K562 (cell line): ENCODE results near the gene CTF1. TPM values are rescaled to one million over a fixed set of nuclear protein-coding genes. Genes with fewer than 3 reads are reported as not detected.

Source experiments
- ATAC-seq: fragments of 200-7000 bp; cut with Tn5 transposase; 3 replicates; pipeline ENCODE4 v1.9.1; 2020; ENCODE audit warnings: moderate library complexity
- BruUV-seq: library from RNA; stranded (reverse); fragments of 400-500 nt; replicated peaks from 2 replicates; lab custom pipeline; 2021; lab: Mats Ljungman, UMichigan
- CTCF ChIA-PET: fragments of 300-600 bp; formaldehyde crosslinking; extraction: SDS; loops from one replicate; lab custom pipeline; 2021; ENCODE audit warnings: low intra/inter-chr PET ratio; lab: Yijun Ruan, JAX
- POLR2A ChIA-PET: fragments of 300-600, 350-650 bp; sonication (Branson Sonifier 250); formaldehyde crosslinking; extraction: SDS; loops from one replicate; lab custom pipeline; 2021; ENCODE audit warnings: antibody characterized with exemption, inconsistent platforms; lab: Yijun Ruan, JAX
- DNase-seq, 4 experiments: peaks; one replicate each; pipeline versions ENCODE4 v3.0.0 to v3.0.0-alpha.2; 2011 to 2018; ENCODE audit warnings: low spot score in 3 of 4, mixed read lengths in 3 of 4; ENCODE audit errors: extremely low read depth in 1 of 4
- FAIRE-seq: peaks from 2 replicates; lab custom pipeline; 2011; peaks lifted over from hg19 to GRCh38; lab: Jason Lieb, UNC
- H2AFZ ChIP-seq: 2 replicates; pipeline ENCODE4 v1.6.0; 2011; ENCODE audit warnings: low read depth, low read length, control low read depth, inconsistent platforms
- H3K27ac ChIP-seq: fragments of 200-600 bp; 3 replicates; pipeline ENCODE4 v1.8.0; 2011; ENCODE audit warnings: low read depth, mild to moderate bottlenecking, control low read depth, inconsistent platforms, low read length, moderate library complexity, mixed read lengths; ENCODE audit errors: extremely low read depth
- H3K27me3 ChIP-seq, 2 experiments: fragments of 300-600 bp in 1 of 2; 2 replicates in 1 of 2; 3 replicates in 1 of 2; pipeline versions ENCODE4 v1.6.0 to v1.8.0; 2011; ENCODE audit warnings: inconsistent platforms in 2 of 2, low read length in 2 of 2, mild to moderate bottlenecking in 1 of 2, mixed read lengths in 1 of 2, moderate library complexity in 1 of 2; ENCODE audit not compliant: control insufficient read depth in 2 of 2, insufficient read depth in 2 of 2
- H3K36me3 ChIP-seq: fragments of 300-600 bp; 3 replicates; pipeline ENCODE4 v1.8.0; 2011; ENCODE audit warnings: mild to moderate bottlenecking, low read length, inconsistent platforms; ENCODE audit not compliant: control insufficient read depth, insufficient read depth
- H3K4me1 ChIP-seq, 2 experiments: fragments of 200-600 bp in 1 of 2; replicated peaks in 1 of 2; 2 replicates in 1 of 2; 3 replicates in 1 of 2; pipeline versions ENCODE4 v1.5.1 to v1.8.0; 2011; ENCODE audit warnings: inconsistent platforms in 2 of 2, low read length in 2 of 2, mild to moderate bottlenecking in 1 of 2, mixed read lengths in 1 of 2, moderate library complexity in 1 of 2; ENCODE audit not compliant: control insufficient read depth in 2 of 2, insufficient read depth in 2 of 2
- H3K4me2 ChIP-seq: 2 replicates; pipeline ENCODE4 v1.6.1; 2011; ENCODE audit warnings: low read length, control low read depth, inconsistent platforms, mixed read lengths; ENCODE audit not compliant: insufficient read depth
- H3K4me3 ChIP-seq: fragments of 200-600 bp; sonication (generic), shearing (Covaris generic); 2 replicates; pipeline ENCODE4 v1.5.1; 2016; ENCODE audit warnings: control low read depth, inconsistent platforms
- H3K79me2 ChIP-seq: fragments of 200-600 bp; 3 replicates; pipeline ENCODE4 v1.8.0; 2011; ENCODE audit warnings: low read length, inconsistent platforms; ENCODE audit not compliant: control insufficient read depth, insufficient read depth
- H3K9ac ChIP-seq, 2 experiments: 2 replicates each; pipeline versions ENCODE4 v1.6.0 to v1.6.1; 2011; ENCODE audit warnings: low read depth in 2 of 2, low read length in 2 of 2, control low read depth in 1 of 2, inconsistent platforms in 1 of 2, mild to moderate bottlenecking in 1 of 2, mixed read lengths in 1 of 2; ENCODE audit not compliant: insufficient read depth in 1 of 2
- H3K9me1 ChIP-seq: one replicate; pipeline ENCODE4 v1.6.0; 2011; ENCODE audit warnings: inconsistent platforms, mild to moderate bottlenecking, low read length, moderate library complexity; ENCODE audit not compliant: control insufficient read depth, insufficient read depth
- H3K9me3 ChIP-seq: replicated peaks from 2 replicates; pipeline ENCODE4 v1.5.1; 2011; ENCODE audit warnings: low read depth, low read length, inconsistent platforms; ENCODE audit not compliant: control insufficient read depth, insufficient read depth
- H4K20me1 ChIP-seq: replicated peaks from 2 replicates; pipeline ENCODE4 v1.6.1; 2011; ENCODE audit warnings: low read length, inconsistent platforms, mixed read lengths; ENCODE audit not compliant: control insufficient read depth, insufficient read depth
- CAMTA2 ChIP-seq: fragments of 250-450 bp; sonication (Bioruptor Pico); conservative IDR thresholded peaks from 2 replicates; pipeline ENCODE4 v1.5.1; 2022
- CBFA2T3 ChIP-seq: fragments of 450-650 bp; IDR thresholded peaks from 2 replicates; pipeline ENCODE4 v1.6.1; 2017
- CSDE1 ChIP-seq, 2 experiments: fragments of 450-650 bp; IDR thresholded peaks; 2 replicates each; pipeline ENCODE4 v1.6.1; 2016; ENCODE audit warnings: mild to moderate bottlenecking in 1 of 2
- ERF ChIP-seq: fragments of 450-650 bp; formaldehyde crosslinking; IDR thresholded peaks from 2 replicates; pipeline ENCODE4 v1.4.0; 2020; ENCODE audit warnings: mild to moderate bottlenecking, mixed read lengths
- ETS2 ChIP-seq: IDR thresholded peaks from 2 replicates; pipeline ENCODE4 v1.6.1; 2016; ENCODE audit warnings: borderline replicate concordance, missing genetic modification characterization, mild to moderate bottlenecking, moderate library complexity, missing compliant biosample characterization; ENCODE audit not compliant: poor library complexity, severe bottlenecking
- ETV5 ChIP-seq: sonication (generic); formaldehyde crosslinking; IDR thresholded peaks from 2 replicates; pipeline ENCODE4 v1.4.0; 2020; ENCODE audit warnings: low read depth, mild to moderate bottlenecking, missing genetic modification reagents
- GMEB1 ChIP-seq: fragments of 250-450 bp; sonication (Bioruptor Pico); IDR thresholded peaks from 2 replicates; pipeline ENCODE4 v1.4.0; 2020; ENCODE audit warnings: mild to moderate bottlenecking
- LCOR ChIP-seq: sonication (generic); formaldehyde crosslinking; IDR thresholded peaks from 2 replicates; pipeline ENCODE4 v1.8.0; 2022; ENCODE audit warnings: mild to moderate bottlenecking, missing genetic modification reagents
- POLR3G ChIP-seq: IDR thresholded peaks from 2 replicates; pipeline ENCODE4 v1.6.1; 2011; ENCODE audit not compliant: insufficient read length, insufficient replicate concordance; ENCODE audit errors: extremely low read depth
- RBM25 ChIP-seq: fragments of 200-400 bp; formaldehyde crosslinking; IDR thresholded peaks from 2 replicates; pipeline ENCODE4 v1.6.1; 2018; ENCODE audit warnings: low read length, low read depth, moderate library complexity; ENCODE audit not compliant: severe bottlenecking
- TAF7 ChIP-seq: fragments of 450-650 bp; IDR thresholded peaks from 2 replicates; pipeline ENCODE4 v1.6.1; 2016; ENCODE audit warnings: missing genetic modification characterization, missing compliant biosample characterization
- YBX1 ChIP-seq: fragments of 450-650 bp; IDR thresholded peaks from 2 replicates; pipeline ENCODE4 v1.7.1; 2016; ENCODE audit warnings: mild to moderate bottlenecking
- ZC3H11A ChIP-seq: IDR thresholded peaks from 2 replicates; pipeline ENCODE4 v1.6.1; 2012; ENCODE audit warnings: low read depth, low read length, improper control_type of control experiment
- ZEB2 ChIP-seq: fragments of 450-650 bp; IDR thresholded peaks from 2 replicates; pipeline ENCODE4 v1.6.1; 2016
- ZKSCAN3 ChIP-seq: fragments of 250-450 bp; sonication (Bioruptor Pico); IDR thresholded peaks from 2 replicates; pipeline ENCODE4 v1.4.0; 2020
- ZNF436 ChIP-seq: fragments of 250-450, 450-650 bp; sonication (Bioruptor Pico); formaldehyde crosslinking; IDR thresholded peaks from 2 replicates; pipeline ENCODE4 v1.7.0; 2020; ENCODE audit warnings: mild to moderate bottlenecking
- ZNF696 ChIP-seq: fragments of 250-450 bp; sonication (Bioruptor Pico); conservative IDR thresholded peaks from 2 replicates; pipeline ENCODE4 v1.4.0; 2020; ENCODE audit warnings: mild to moderate bottlenecking, moderate library complexity
- ZNF77 ChIP-seq: fragments of 250-450 bp; sonication (Bioruptor Pico); IDR thresholded peaks from 2 replicates; pipeline ENCODE4 v1.5.0; 2020
- ZSCAN32 ChIP-seq: fragments of 450-650 bp; formaldehyde crosslinking; IDR thresholded peaks from 2 replicates; pipeline ENCODE4 v1.4.0; 2020; ENCODE audit warnings: mild to moderate bottlenecking, moderate library complexity
- WGBS: fragments of 100-300 bp; shearing (Covaris generic); methylation state at CpG from one replicate; pipeline ENCODE4 v1.1.6; 2016; ENCODE audit warnings: low coverage, mixed read lengths; ENCODE audit not compliant: insufficient coverage; ENCODE audit errors: missing lambda C conversion rate; 5-methylcytosine and 5-hydroxymethylcytosine counted together
- in situ Hi-C: fragments of 300-500 bp; cut with MboI; formaldehyde crosslinking; loops from 4 replicates; pipeline ENCODE4 v1.15.0; 2018; ENCODE audit warnings: inconsistent platforms, mixed read lengths
- intact Hi-C: fragments of 100-400 bp; cut with micrococcal nuclease; formaldehyde crosslinking; loops from 2 replicates; pipeline ENCODE4 v1.14.2; 2022
- polyA plus RNA-seq, 8 experiments: library from polyadenylated mRNA; depleted of rRNA in 4 of 8; stranded (reverse) in 5 of 8; unstranded in 3 of 8; fragments of >200 nt; fragmentation: Nextera tagmentation in 2 of 8; fragmentation: Illumina TruSeq in 1 of 8; extraction: Ambion mirVana in 2 of 8; extraction: Trizol in 1 of 8; gene quantifications; 2 replicates each; pipeline versions ENCODE4 v1.2.1 to v1.2.3, GENCODE V29; 2011 to 2014; ENCODE audit warnings: inconsistent platforms in 1 of 8, missing spikeins in 1 of 8
- total RNA-seq, 7 experiments: library from RNA; depleted of rRNA in 6 of 7; stranded (reverse); fragments of >200 nt in 6 of 7; fragmentation: Illumina TruSeq in 2 of 7; extraction: Trizol in 2 of 7; gene quantifications; 2 replicates each; pipeline versions ENCODE4 v1.2.1 to v1.2.3, GENCODE V29; 2011 to 2021; ENCODE audit warnings: low replicate concordance in 1 of 7
- TF ChIP-seq, protein P1 (sequence below): fragments of 250-450 bp; sonication (Bioruptor Pico); IDR thresholded peaks from 2 replicates; pipeline ENCODE4 v1.4.0; 2020

The CTF1 gene
- total and polyA plus RNA-seq, 9 of the 15 experiments (the other 6 are each of a cell fraction or from before 2014, with no cell fraction given): 0.24 to 2.5 (median 0.44) TPM

- H3K27ac ChIP-seq: no peak overlapping the region
- in situ Hi-C loops (loop anchor here (5.0 kb wide), 1 partner anchor 78 kb away; no protein-coding TSS in a partner anchor), intact Hi-C loops (loop anchor here (5.0 kb wide), 3 partner anchors 48 to 268 kb away; partner anchors contain the start of gene FBRS)
- TSS peak; percentile 48 for BruUV-seq
- peaks cover 3 to 55% of the 10 kb centered on the region in 2 experiments; a peak in 4 of 5 replicates for H3K4me1 ChIP-seq
- 75% methylated on average over 10 of the region's 11 CpGs for WGBS
- H3K4me2 ChIP-seq: peak overlapping the region; percentile 69
- no peaks in the 10 kb centered on the region; a peak in 1 of 5 replicates for H3K27me3 ChIP-seq
- peaks cover 17% of the 10 kb centered on the region for H3K79me2 ChIP-seq
- H4K20me1 ChIP-seq: peaks cover 3% of the 10 kb centered on the region; the same call in 1 of the 2 replicates
- DNase-seq: no peak
- peak overlapping the region; percentile 30 to 93; a peak in 3 of 4 replicates for H3K9ac ChIP-seq
- TF ChIP-seq YBX1 (no peak), ZC3H11A (no peak), ZNF436 (CRISPR knock-in tag) (no peak), CBFA2T3 (no peak), ZKSCAN3 (CRISPR knock-in tag) (no peak), ETV5 (no peak), LCOR (CRISPR knock-in tag) (no peak), CAMTA2 (CRISPR knock-in tag) (no peak), RBM25 (no peak), ZSCAN32 (CRISPR knock-in tag) (no peak), ZNF696 (no peak), ETS2 (no peak), TAF7 (tag) (no peak), POLR3G (no peak), CSDE1 (IDR thresholded peaks at IDR 0.05) (no peak), GMEB1 (CRISPR knock-in tag) (no peak), ZNF77 (CRISPR knock-in tag) (no peak), ZEB2 (no peak), ERF (CRISPR knock-in tag) (no peak)
- TF ChIP-seq, protein P1, sequence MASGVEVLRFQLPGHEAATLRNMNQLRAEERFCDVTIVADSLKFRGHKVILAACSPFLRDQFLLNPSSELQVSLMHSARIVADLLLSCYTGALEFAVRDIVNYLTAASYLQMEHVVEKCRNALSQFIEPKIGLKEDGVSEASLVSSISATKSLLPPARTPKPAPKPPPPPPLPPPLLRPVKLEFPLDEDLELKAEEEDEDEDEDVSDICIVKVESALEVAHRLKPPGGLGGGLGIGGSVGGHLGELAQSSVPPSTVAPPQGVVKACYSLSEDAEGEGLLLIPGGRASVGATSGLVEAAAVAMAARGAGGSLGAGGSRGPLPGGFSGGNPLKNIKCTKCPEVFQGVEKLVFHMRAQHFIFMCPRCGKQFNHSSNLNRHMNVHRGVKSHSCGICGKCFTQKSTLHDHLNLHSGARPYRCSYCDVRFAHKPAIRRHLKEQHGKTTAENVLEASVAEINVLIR: no peak
- TF ChIP-seq, all 486 proteins: peak for 0
- peak overlapping the region; percentile 85 for H3K4me3 ChIP-seq
- H3K36me3 ChIP-seq: peaks cover 44% of the 10 kb centered on the region; the same call in 2 of the 3 replicates
- peaks cover 3% of the 10 kb centered on the region for H3K9me1 ChIP-seq
- ChIA-PET POLR2A (interaction anchor here (0.5 to 1.5 kb wide), 2 partner anchors 108 to 255 kb away, joined by 3 to 5 read pairs; partner anchors contain the start of genes FUS and STX4), CTCF (no interaction called here)
- H2AFZ ChIP-seq: no peak overlapping the region
- FAIRE-seq (no peak), ATAC-seq (no peak)
- H3K9me3 ChIP-seq: no peaks in the 10 kb centered on the region
These were observed 28.7 kb downstream of the CTF1 start for GRCh38 chr16:30924913-30925631.
